B cell (primary cell): ENCODE data around the gene PCSK4. TPM values are rescaled to one million over a fixed set of nuclear protein-coding genes. Genes with fewer than 3 reads are reported as not detected.

Experiments used
- ATAC-seq: fragments of 200-7000 bp; cut with Tn5 transposase; one replicate; pipeline ENCODE4 v1.10.0; 2021; ENCODE audit warnings: low read depth, mild to moderate bottlenecking, moderate number of reproducible peaks, moderate library complexity
- CTCF ChIA-PET: fragments of 350-600 bp; sonication (Branson Sonifier 250); formaldehyde crosslinking; loops from one replicate; lab custom pipeline; 2021; ENCODE audit warnings: antibody characterized with exemption, inconsistent platforms; lab: Charles Lee
- POLR2A ChIA-PET: fragments of 350-600 bp; sonication (Branson Sonifier 250); formaldehyde crosslinking; loops from one replicate; lab custom pipeline; 2021; ENCODE audit warnings: antibody characterized with exemption; lab: Charles Lee
- DNase-seq: peaks from one replicate; pipeline ENCODE4 v3.0.0; 2013
- H2AFZ ChIP-seq: 2 replicates; pipeline ENCODE4 v1.6.1; 2012; ENCODE audit warnings: mild to moderate bottlenecking, low read depth, low read length; ENCODE audit not compliant: insufficient read depth, poor library complexity, severe bottlenecking
- H3K27ac ChIP-seq, 2 donors: 1 replicate in 1 of 2; 2 replicates in 1 of 2; pipeline ENCODE4 v1.5.1; 2012 to 2013; ENCODE audit warnings: low read length in 2 of 2, mild to moderate bottlenecking in 2 of 2, moderate library complexity in 1 of 2
- H3K27me3 ChIP-seq, 4 experiments: fragments of 200-600 bp in 1 of 4; sonication (generic) in 1 of 4; replicated peaks in 1 of 4; 1 replicate in 2 of 4; 2 replicates in 2 of 4; pipeline versions ENCODE4 v1.6.1 to v1.7.0; 2013 to 2016; ENCODE audit warnings: low read length in 3 of 4, mild to moderate bottlenecking in 2 of 4, mixed read lengths in 1 of 4, moderate library complexity in 1 of 4; ENCODE audit not compliant: insufficient read depth in 4 of 4, control insufficient read depth in 3 of 4; ENCODE audit errors: control extremely low read depth in 1 of 4
- H3K36me3 ChIP-seq, 2 experiments: replicated peaks in 1 of 2; 1 replicate in 1 of 2; 2 replicates in 1 of 2; pipeline versions ENCODE4 v1.6.1 to v1.7.1; 2013; ENCODE audit warnings: low read length in 1 of 2; ENCODE audit not compliant: insufficient read depth in 2 of 2, control insufficient read depth in 1 of 2; ENCODE audit errors: control extremely low read depth in 1 of 2, extremely low read depth in 1 of 2
- H3K4me1 ChIP-seq, 2 donors: fragments of 200-600 bp in 1 of 2; sonication (generic) in 1 of 2; 1 replicate in 1 of 2; 2 replicates in 1 of 2; pipeline versions ENCODE4 v1.5.1 to v1.6.1; 2013 to 2017; ENCODE audit warnings: low read length in 2 of 2; ENCODE audit not compliant: control insufficient read depth in 2 of 2, insufficient read depth in 2 of 2
- H3K4me2 ChIP-seq: replicated peaks from 2 replicates; pipeline ENCODE3; 2012; ENCODE audit warnings: mild to moderate bottlenecking, low read depth, low read length; ENCODE audit not compliant: poor library complexity, severe bottlenecking
- H3K4me3 ChIP-seq, 5 experiments: fragments of 200-600 bp in 1 of 5; sonication (generic) in 1 of 5; 1 replicate in 3 of 5; 2 replicates in 2 of 5; pipeline versions ENCODE4 v1.5.1 to v1.7.0; 2011 to 2016; ENCODE audit warnings: low read length in 4 of 5, mild to moderate bottlenecking in 4 of 5, low read depth in 2 of 5, control low read depth in 1 of 5, moderate library complexity in 1 of 5; ENCODE audit not compliant: insufficient read depth in 1 of 5; ENCODE audit errors: control extremely low read depth in 1 of 5, extremely low read depth in 1 of 5
- H3K79me2 ChIP-seq: fragments of 200-600 bp; sonication (generic); one replicate; pipeline ENCODE4 v1.6.0; 2016; ENCODE audit warnings: low read length; ENCODE audit not compliant: control insufficient read depth, insufficient read depth
- H3K9ac ChIP-seq: fragments of 200-600 bp; sonication (generic); 2 replicates; pipeline ENCODE4 v1.6.1; 2017; ENCODE audit warnings: mild to moderate bottlenecking, low read length, moderate library complexity
- H3K9me3 ChIP-seq, 3 donors: one replicate each; pipeline versions ENCODE4 v1.6.1 to v1.7.1; 2013; ENCODE audit warnings: low read length in 2 of 3; ENCODE audit not compliant: control insufficient read depth in 2 of 3, insufficient read depth in 1 of 3; ENCODE audit errors: control extremely low read depth in 1 of 3
- H4K20me1 ChIP-seq: 2 replicates; pipeline ENCODE4 v1.6.0; 2012; ENCODE audit warnings: mild to moderate bottlenecking, low read length; ENCODE audit not compliant: insufficient read depth, control insufficient read depth, poor library complexity, severe bottlenecking
- H3K27ac Mint-ChIP-seq: one replicate; pipeline ENCODE4 v1.8.0; 2021; ENCODE audit warnings: mixed read lengths
- H3K27me3 Mint-ChIP-seq: one replicate; pipeline ENCODE4 v1.8.0; 2021; ENCODE audit warnings: mixed read lengths
- H3K4me1 Mint-ChIP-seq: one replicate; pipeline ENCODE4 v1.8.0; 2021; ENCODE audit warnings: mixed read lengths
- H3K4me3 Mint-ChIP-seq: one replicate; pipeline ENCODE4 v1.8.0; 2021; ENCODE audit warnings: mixed read lengths
- H3K9me3 Mint-ChIP-seq: one replicate; pipeline ENCODE4 v1.8.0; 2022; ENCODE audit warnings: mixed read lengths; ENCODE audit not compliant: insufficient read depth
- EZH2 ChIP-seq: IDR thresholded peaks from 2 replicates; pipeline ENCODE4 v1.6.1; 2012; ENCODE audit warnings: borderline replicate concordance, low read depth, mild to moderate bottlenecking, moderate library complexity, low read length; ENCODE audit not compliant: insufficient read depth, poor library complexity, severe bottlenecking
- WGBS: methylation state at CpG from one replicate; pipeline ENCODE4 v1.1.5; 2013; ENCODE audit warnings: missing lambda C conversion rate; ENCODE audit not compliant: insufficient coverage; 5-methylcytosine and 5-hydroxymethylcytosine counted together
- intact Hi-C: fragments of 100-400 bp; cut with micrococcal nuclease; formaldehyde crosslinking; loops from one replicate; pipeline ENCODE4 v1.10.0; 2022
- polyA plus RNA-seq: library from polyadenylated mRNA; depleted of rRNA; stranded (reverse); fragments of >200 nt; gene quantifications from 2 replicates; pipeline ENCODE4 v1.2.3, GENCODE V29; 2012
- total RNA-seq, 2 donors: library from RNA; stranded (reverse); fragments of 120-200 nt in 1 of 2; gene quantifications; 1 replicate in 1 of 2; 2 replicates in 1 of 2; pipeline versions ENCODE4 v1.2.3 to v1.2.4, GENCODE V29; 2013 to 2022
- TF ChIP-seq, protein P1 (sequence below): fragments of 200-600 bp; IDR thresholded peaks from one replicate; pipeline ENCODE4 v1.8.0; 2022; ENCODE audit warnings: antibody characterized with exemption, mild to moderate bottlenecking

PCSK4 gene
- total and polyA plus RNA-seq, 2 donors (not counting 1 experiment from before 2014, with no cell fraction given), result 1.1 to 1.3 TPM

- no peak overlapping the region for H3K4me3 ChIP-seq
- 80% methylated on average over 16 of the region's 17 CpGs for WGBS
- POLR2A ChIA-PET, result no interaction called here
- TF ChIP-seq EZH2, result no peak
- TF ChIP-seq, protein P1, sequence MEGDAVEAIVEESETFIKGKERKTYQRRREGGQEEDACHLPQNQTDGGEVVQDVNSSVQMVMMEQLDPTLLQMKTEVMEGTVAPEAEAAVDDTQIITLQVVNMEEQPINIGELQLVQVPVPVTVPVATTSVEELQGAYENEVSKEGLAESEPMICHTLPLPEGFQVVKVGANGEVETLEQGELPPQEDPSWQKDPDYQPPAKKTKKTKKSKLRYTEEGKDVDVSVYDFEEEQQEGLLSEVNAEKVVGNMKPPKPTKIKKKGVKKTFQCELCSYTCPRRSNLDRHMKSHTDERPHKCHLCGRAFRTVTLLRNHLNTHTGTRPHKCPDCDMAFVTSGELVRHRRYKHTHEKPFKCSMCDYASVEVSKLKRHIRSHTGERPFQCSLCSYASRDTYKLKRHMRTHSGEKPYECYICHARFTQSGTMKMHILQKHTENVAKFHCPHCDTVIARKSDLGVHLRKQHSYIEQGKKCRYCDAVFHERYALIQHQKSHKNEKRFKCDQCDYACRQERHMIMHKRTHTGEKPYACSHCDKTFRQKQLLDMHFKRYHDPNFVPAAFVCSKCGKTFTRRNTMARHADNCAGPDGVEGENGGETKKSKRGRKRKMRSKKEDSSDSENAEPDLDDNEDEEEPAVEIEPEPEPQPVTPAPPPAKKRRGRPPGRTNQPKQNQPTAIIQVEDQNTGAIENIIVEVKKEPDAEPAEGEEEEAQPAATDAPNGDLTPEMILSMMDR, result no peak
- H3K27ac ChIP-seq, result no peak overlapping the region
- H3K4me2 ChIP-seq, result no peak overlapping the region
- peak overlapping the region; percentile 42 for H3K27ac Mint-ChIP-seq
- DNase-seq, result no peak
- H4K20me1 ChIP-seq, result no peaks in the 10 kb centered on the region
- H3K4me1 ChIP-seq, result peaks cover 3 to 8% of the 10 kb centered on the region in 2 donors
- intact Hi-C loops, result no loop called here
- peaks cover 36% of the 10 kb centered on the region for H3K27me3 Mint-ChIP-seq
- H3K9ac ChIP-seq, result no peak overlapping the region
- no peak overlapping the region for H2AFZ ChIP-seq
- H3K4me1 Mint-ChIP-seq, result peaks cover 7% of the 10 kb centered on the region
- H3K79me2 ChIP-seq, result no peaks in the 10 kb centered on the region
- no peaks in the 10 kb centered on the region for H3K9me3 Mint-ChIP-seq
- peaks cover 0 to 7% (median 0%) of the 10 kb centered on the region in 3 donors for H3K9me3 ChIP-seq
- CTCF ChIA-PET, result no interaction called here
- H3K4me3 Mint-ChIP-seq, result no peak overlapping the region
- peaks cover 0 to 36% (median 16%) of the 10 kb centered on the region in 4 experiments for H3K27me3 ChIP-seq
- H3K36me3 ChIP-seq, result no peaks in the 10 kb centered on the region
- ATAC-seq, result no peak
Measured at GRCh38 chr19:1524972-1525325, 34.8 kb upstream of the PCSK4 start.

GRCh38 chr19:1524287-1524971, 34.3 kb upstream of the PCSK4 start:
- peaks cover 0 to 7% (median 0%) of the 10 kb centered on the region in 3 donors for H3K9me3 ChIP-seq
- H3K36me3 ChIP-seq, result no peaks in the 10 kb centered on the region
- peak overlapping the region; percentile 67 for H3K4me3 Mint-ChIP-seq
- peaks cover 0 to 36% (median 16%) of the 10 kb centered on the region in 4 experiments for H3K27me3 ChIP-seq
- peaks cover 3 to 8% of the 10 kb centered on the region in 2 donors for H3K4me1 ChIP-seq
- no peak overlapping the region for H3K4me3 ChIP-seq
- intact Hi-C loops, result no loop called here
- 24% methylated on average over 49 of the region's 49 CpGs for WGBS
- peaks cover 35% of the 10 kb centered on the region for H3K27me3 Mint-ChIP-seq
- H3K9me3 Mint-ChIP-seq, result no peaks in the 10 kb centered on the region
- peak overlapping the region; percentile 32 for H3K4me2 ChIP-seq
- peak overlapping the region; percentile 42 for H3K27ac Mint-ChIP-seq
- no peak overlapping the region for H3K27ac ChIP-seq
- DNase-seq (no peak), ATAC-seq (no peak)
- ChIA-PET POLR2A (no interaction called here), CTCF (no interaction called here)
- H4K20me1 ChIP-seq, result no peaks in the 10 kb centered on the region
- no peaks in the 10 kb centered on the region for H3K79me2 ChIP-seq
- H2AFZ ChIP-seq, result no peak overlapping the region
- no peak overlapping the region for H3K9ac ChIP-seq
- H3K4me1 Mint-ChIP-seq, result peaks cover 7% of the 10 kb centered on the region
- TF ChIP-seq EZH2, result no peak
- TF ChIP-seq, protein P1, result no peak
